ENCODE results near the gene NECTIN4.

- TF ChIP-seq CTCF (IDR thresholded peaks at IDR 0.05; ENCODE audit: low read depth, low read length): no peak
- TF ChIP-seq EZH2phosphoT487 (IDR thresholded peaks at IDR 0.05; ENCODE audit: low read depth): no peak
Observed at GRCh38 chr1:161089251-161089924, at the start of gene NECTIN4.

Data from OCI-LY3 (cell line).